Brain microvascular endothelial cell (primary cell): Measurements from ENCODE around the gene SMAP2.

ENCODE experiments used
- DNase-seq: peaks from one replicate; pipeline ENCODE4 v3.0.0-alpha.2; 2020
- H3K27ac ChIP-seq: fragments of 250-450 bp; sonication (Bioruptor Pico); 2 replicates; pipeline ENCODE4 v1.5.1; 2020; ENCODE audit warnings: mild to moderate bottlenecking, moderate library complexity
- H3K27me3 ChIP-seq: fragments of 250-450 bp; sonication (Bioruptor Pico); replicated peaks from 2 replicates; pipeline ENCODE4 v1.5.1; 2020; ENCODE audit warnings: mild to moderate bottlenecking
- H3K36me3 ChIP-seq: fragments of 250-450 bp; sonication (Bioruptor Pico); replicated peaks from 2 replicates; pipeline ENCODE4 v1.5.1; 2020; ENCODE audit warnings: mild to moderate bottlenecking
- H3K4me3 ChIP-seq: 2 replicates; pipeline ENCODE4 v1.5.1; 2011; ENCODE audit warnings: low read depth, mild to moderate bottlenecking, control low read depth, low read length, moderate library complexity
- CTCF ChIP-seq: IDR thresholded peaks from 2 replicates; pipeline ENCODE4 v1.5.1; 2011; ENCODE audit warnings: low read depth, mild to moderate bottlenecking, moderate library complexity, low read length, control low read depth, inconsistent platforms; ENCODE audit errors: missing control alignments
- in situ Hi-C: cut with HindIII; loops from 2 replicates; pipeline ENCODE4 v1.10.0; 2017; ENCODE audit warnings: low sequenced_read_pairs, low pct_ligation_motif_present

The SMAP2 gene

GRCh38 chr1:40352126-40352525, 21.4 kb upstream of the SMAP2 start:
- no peak overlapping the region for H3K4me3 ChIP-seq
- no peak for TF ChIP-seq CTCF
- DNase-seq, result no peak
- in situ Hi-C loops, result no loop called here
- H3K27me3 ChIP-seq, result no peaks in the 10 kb centered on the region
- H3K27ac ChIP-seq, result no peak overlapping the region
- H3K36me3 ChIP-seq, result no peaks in the 10 kb centered on the region

- no peaks in the 10 kb centered on the region for H3K27me3 ChIP-seq
- H3K27ac ChIP-seq, result no peak overlapping the region
- H3K4me3 ChIP-seq, result no peak overlapping the region
- TF ChIP-seq CTCF, result no peak
- H3K36me3 ChIP-seq, result no peaks in the 10 kb centered on the region
- DNase-seq, result no peak
- in situ Hi-C loops, result no loop called here
These were observed 20.4 kb upstream of the SMAP2 start for GRCh38 chr1:40353082-40353481.

- DNase-seq, result no peak
- no peak for TF ChIP-seq CTCF
- in situ Hi-C loops, result no loop called here
- Histone ChIP-seq H3K27me3 (no peaks in the 10 kb centered on the region), H3K36me3 (no peaks in the 10 kb centered on the region), H3K27ac (no peak overlapping the region), H3K4me3 (no peak overlapping the region)
These were observed 15.9 kb upstream of the SMAP2 start for GRCh38 chr1:40357625-40358024.

GRCh38 chr1:40360631-40361030, 12.9 kb upstream of the SMAP2 start:
- TF ChIP-seq CTCF, result no peak
- Histone ChIP-seq H3K36me3 (no peaks in the 10 kb centered on the region), H3K27ac (no peak overlapping the region), H3K27me3 (no peaks in the 10 kb centered on the region), H3K4me3 (no peak overlapping the region)
- no peak for DNase-seq
- in situ Hi-C loops, result no loop called here

- DNase-seq, result no peak
These were observed 12.3 kb upstream of the SMAP2 start for GRCh38 chr1:40361201-40361600.

More at GRCh38 chr1:40361201-40361600, 12.3 kb upstream of the SMAP2 start:
- Histone ChIP-seq H3K27ac (no peak overlapping the region), H3K36me3 (no peaks in the 10 kb centered on the region), H3K4me3 (no peak overlapping the region), H3K27me3 (no peaks in the 10 kb centered on the region)
- no peak for TF ChIP-seq CTCF
- in situ Hi-C loops, result no loop called here
